GM20000 (cell line): ENCODE results near the gene BRICD5.

Experiments used
- DNase-seq: peaks from one replicate; pipeline ENCODE4 v3.0.0; 2012; ENCODE audit warnings: low spot score
- TF ChIP-seq, protein P1 (sequence below): IDR thresholded peaks from 2 replicates; pipeline ENCODE4 v1.5.1; 2012; ENCODE audit warnings: mild to moderate bottlenecking, control low read depth; ENCODE audit errors: extremely low read depth, missing control alignments

The BRICD5 gene

GRCh38 chr16:2236337-2237101, 25.9 kb upstream of the BRICD5 start, which contains the start of gene DNASE1L2:
Gene DNASE1L2 (plus strand): TSS chr16:2236444. CDS start chr16:2236817, 373 bp downstream.
- TF ChIP-seq, protein P1, sequence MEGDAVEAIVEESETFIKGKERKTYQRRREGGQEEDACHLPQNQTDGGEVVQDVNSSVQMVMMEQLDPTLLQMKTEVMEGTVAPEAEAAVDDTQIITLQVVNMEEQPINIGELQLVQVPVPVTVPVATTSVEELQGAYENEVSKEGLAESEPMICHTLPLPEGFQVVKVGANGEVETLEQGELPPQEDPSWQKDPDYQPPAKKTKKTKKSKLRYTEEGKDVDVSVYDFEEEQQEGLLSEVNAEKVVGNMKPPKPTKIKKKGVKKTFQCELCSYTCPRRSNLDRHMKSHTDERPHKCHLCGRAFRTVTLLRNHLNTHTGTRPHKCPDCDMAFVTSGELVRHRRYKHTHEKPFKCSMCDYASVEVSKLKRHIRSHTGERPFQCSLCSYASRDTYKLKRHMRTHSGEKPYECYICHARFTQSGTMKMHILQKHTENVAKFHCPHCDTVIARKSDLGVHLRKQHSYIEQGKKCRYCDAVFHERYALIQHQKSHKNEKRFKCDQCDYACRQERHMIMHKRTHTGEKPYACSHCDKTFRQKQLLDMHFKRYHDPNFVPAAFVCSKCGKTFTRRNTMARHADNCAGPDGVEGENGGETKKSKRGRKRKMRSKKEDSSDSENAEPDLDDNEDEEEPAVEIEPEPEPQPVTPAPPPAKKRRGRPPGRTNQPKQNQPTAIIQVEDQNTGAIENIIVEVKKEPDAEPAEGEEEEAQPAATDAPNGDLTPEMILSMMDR, result no peak
- no peak for DNase-seq

DNA sequence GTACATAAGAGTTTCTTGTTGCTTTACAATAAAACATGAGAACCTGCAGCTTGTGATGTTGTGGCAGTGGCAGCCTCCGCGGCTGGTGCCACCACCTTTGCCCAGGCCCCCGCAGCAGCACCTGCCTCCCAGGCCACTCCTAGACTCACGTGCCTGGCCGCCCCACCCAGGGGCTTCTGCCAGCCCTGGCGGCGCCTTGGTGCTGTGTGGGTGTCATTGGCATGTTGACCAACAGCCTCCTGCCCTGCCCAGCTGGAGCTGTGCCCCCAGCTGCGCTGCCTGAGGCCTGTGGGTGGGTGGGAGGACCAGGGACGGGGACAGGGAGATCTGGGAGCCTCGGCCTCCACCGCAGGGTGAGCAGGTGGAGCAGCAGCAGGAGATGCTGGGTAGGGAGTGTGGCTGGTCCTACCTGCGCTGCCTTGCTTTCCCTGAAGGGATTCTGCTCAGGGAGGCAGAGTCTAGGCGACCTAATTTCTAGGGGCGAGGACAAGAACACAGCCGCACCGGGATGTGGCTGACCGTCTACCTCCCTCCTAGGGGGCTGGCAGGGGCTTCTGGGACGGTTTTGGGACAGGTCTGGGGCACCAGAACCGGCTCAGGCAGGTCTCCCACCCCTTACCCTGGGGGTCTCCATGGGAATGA, 25.2 kb upstream of the BRICD5 start:
- TF ChIP-seq, protein P1, result no peak
- DNase-seq, result no peak

DNA sequence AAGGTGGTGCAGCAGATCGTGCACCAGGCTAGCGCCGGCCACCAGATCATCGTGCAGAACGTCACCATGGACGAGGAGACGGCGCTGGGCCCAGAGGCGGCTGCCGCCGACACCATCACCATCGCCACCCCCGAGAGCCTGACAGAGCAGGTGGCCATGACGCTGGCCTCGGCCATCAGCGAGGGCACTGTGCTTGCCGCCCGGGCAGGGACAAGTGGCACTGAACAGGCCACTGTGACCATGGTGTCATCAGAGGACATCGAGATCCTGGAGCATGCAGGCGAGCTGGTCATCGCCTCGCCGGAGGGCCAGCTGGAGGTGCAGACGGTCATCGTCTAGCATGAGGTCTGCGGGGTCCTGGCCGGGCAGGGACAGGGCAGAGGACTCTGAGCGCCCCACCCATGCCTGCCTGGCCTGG, 24.6 kb upstream of the BRICD5 start:
- TF ChIP-seq, protein P1, result no peak
- DNase-seq, result no peak

- no peak for DNase-seq
- TF ChIP-seq, protein P1, result no peak
Observed at GRCh38 chr16:2234813-2235170, 24.1 kb upstream of the BRICD5 start.

DNA sequence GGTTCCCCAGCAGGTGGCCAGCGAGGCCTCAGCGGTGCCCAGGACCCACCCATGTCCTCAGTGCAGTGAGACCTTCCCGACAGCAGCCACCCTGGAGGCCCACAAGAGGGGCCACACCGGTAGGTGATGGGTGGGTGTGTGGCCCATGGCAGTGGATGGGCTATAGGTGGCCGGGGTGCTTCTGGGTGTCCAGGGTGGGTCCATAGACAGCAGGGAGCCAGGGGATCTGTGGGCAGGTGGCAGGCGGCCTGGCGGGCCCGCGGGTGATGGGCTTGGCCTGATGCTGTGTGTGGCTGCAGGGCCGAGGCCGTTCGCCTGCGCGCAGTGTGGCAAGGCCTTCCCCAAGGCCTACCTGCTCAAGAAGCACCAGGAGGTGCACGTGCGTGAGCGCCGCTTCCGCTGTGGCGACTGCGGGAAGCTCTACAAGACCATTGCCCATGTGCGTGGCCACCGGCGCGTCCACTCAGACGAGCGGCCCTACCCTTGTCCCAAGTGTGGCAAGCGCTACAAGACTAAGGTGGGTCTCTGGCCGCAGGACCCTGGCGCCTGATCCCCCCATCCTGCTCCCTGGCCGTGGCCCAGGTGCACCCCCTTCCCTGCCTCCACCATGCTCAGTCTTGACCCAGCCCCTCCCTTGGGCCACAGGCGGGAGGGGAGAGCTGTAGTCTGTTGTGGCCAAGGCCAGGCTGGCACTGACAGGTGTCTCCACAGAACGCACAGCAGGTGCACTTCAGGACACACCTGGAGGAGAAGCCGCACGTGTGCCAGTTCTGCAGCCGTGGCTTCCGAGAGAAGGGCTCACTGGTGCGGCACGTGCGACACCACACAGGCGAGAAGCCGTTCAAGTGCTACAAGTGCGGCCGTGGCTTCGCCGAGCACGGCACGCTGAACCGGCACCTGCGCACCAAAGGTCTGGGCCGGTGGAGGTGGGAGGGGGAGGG, 23.5 kb upstream of the BRICD5 start:
- DNase-seq, result no peak
- TF ChIP-seq, protein P1, result no peak

- DNase-seq, result no peak
- TF ChIP-seq, protein P1, result no peak
Observed at GRCh38 chr16:2233046-2233775, 22.5 kb upstream of the BRICD5 start.
